ENCODE measurements around the gene ISLR.

The ISLR gene

DNA sequence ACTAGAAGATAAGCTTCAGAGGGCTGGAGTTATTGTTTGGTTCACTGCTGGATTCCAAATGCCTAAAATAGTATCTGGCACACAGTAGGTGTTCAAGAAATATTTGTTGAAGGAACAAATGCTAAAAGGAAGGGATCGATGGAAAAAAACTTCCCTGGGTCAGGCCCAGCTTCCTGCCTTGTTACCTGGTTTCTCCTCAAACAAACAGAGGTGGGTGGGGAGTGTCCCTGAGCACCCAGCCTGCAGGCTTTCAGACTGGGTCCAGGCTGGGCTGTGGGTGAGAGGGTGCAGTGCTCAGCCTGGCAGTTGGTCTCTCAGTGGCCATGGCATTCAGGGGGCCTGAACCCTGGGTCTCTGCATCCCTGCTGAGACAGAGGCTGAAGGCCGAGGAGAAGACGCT lies 43.4 kb downstream of the ISLR start:
- no peak for TF ChIP-seq CTCF (IDR thresholded peaks at IDR 0.05)

GRCh38 chr15:74217907-74218885 lies 44.7 kb downstream of the ISLR start:
- TF ChIP-seq CTCF (IDR thresholded peaks at IDR 0.05), result no peak

DNA sequence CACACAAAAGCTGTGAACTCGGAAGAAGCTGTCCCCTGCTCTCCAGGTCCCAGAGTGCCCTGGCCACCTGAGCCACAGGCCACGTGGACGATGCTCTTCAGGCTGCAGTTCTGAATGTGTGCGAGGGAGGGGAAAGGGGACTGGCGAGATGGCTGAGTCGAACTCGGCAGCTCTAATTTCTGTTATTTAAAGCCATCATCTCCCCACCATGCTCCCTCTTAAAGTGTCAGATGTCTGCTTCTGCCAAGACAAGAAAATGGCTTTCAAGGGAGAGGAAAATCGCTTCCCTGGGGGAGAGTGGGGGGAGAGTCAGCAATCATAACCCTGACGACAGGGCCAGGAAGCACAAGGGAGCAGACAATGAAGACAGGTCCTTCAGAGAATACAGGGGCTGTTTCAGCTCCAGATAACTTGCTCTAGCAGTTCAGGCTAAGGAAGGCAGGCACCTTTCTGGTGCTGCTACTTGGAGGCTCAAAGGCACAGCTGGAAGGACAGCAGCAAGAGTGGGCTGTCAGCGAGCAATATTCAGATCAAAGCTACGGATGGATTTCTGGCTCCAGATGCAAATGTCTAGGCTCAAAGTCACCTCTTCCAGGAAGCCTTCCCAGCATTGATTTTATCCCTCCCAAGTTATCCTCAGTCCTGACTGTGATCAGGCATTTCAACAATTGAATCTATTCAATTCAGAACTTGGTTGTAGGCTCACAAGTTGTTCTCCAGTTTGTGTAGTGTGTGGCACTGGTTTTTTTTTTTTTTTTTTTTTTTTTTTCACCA lies 47.2 kb downstream of the ISLR start:
- no peak for TF ChIP-seq CTCF (IDR thresholded peaks at IDR 0.05)

DNA sequence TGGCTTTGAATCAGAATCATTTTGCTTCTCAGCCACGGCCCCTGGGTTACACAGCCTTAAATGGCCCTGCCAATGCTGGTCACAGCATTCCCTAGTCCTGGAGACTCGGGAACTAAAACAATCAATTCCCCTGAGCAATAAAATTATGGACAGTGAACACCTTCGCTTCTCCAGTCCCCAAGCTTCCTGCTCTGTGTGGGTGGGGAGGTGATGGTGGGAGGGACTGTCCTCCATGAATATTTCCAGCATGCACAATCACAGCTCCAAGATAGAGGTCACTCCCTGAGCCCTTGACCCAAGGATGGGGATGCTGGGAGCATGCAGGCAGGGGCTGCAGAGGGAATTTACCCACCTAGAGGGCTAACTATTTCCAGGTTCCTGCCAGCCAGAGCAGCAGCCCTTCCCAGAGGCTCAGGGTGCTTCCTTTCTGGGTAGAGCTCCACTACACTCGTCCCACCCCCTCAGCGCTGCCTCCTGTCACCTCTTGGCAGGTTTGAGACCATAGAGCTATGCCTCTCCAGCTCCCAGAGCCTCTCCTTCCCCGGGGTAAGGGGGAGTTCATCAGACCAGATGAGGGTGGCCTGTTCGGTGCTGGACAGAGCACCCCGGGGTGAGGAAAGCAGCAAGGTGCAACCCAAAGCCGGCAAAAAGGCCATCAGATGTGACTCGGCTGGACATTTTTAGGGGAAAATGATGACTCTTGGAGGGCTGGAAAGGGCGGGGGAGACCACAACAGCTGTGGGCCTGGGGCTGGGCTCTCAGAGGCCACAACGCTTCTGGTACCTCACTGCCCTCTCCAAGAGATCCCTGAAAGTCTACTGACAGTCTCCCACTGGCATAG lies 48.1 kb downstream of the ISLR start:
- TF ChIP-seq CTCF (IDR thresholded peaks at IDR 0.05), result no peak

DNA sequence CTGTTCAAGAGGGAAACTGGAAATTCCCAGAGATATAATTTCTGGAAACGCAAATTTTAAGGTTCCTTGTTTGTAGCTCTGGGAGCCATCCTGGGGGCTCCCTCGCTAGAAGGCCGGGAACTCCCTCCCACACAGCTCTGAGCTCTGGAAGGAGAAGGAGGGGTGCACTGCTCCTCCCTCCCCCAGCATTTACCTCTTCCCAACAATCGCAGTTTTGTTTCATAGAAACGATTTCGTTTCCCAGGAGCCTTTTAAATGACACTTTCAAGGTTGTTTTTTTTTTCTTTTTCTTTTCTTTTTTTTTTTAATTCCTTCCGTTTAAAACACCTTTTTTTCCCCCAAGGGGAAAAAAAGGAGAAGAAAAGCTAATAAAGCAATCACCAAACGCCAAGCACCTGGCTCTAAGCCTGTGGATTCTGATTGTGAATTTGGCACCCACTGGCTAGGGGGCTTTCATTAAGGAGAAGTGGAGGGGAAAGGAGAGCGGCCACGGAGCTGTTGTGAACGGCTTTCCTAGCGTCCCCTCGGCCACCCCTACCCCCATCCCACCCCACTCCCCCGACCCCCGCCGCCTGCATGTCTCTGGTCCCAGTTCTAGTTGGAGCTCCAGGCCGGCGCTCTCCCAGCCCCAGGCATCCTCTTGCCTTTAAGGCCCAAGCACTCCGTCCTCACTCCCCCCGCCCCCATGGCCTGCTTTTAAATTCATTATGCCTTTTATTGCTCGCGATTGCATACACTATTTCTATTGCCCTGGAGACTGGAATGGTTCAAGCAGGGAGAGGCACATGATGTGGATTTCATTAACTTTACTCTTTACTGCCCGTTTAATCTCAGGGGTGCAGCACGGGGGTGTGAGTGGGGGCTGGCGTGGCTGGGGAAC lies 49.0 kb downstream of the ISLR start:
- no peak for TF ChIP-seq CTCF (IDR thresholded peaks at IDR 0.05)

DNA sequence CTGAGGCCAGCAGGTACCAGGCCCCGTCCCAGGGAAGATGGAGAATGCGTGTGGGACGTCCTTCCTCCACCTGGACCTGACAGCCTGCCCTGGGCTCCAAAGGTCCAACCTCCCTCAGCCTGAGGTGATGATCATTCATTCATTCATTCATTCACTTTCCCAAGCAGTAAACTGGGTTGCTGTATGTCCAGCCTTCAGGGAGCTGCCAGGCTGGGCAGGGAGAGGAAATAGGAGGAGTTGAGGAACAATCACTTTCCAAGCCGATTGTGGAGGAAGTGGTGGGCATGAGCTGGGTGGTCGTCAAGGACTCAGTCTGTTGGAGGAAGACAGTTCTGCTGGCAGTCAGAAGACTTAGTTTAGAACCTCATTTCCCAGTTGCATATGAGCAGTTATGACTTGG lies 52.4 kb downstream of the ISLR start:
- TF ChIP-seq CTCF (IDR thresholded peaks at IDR 0.05), result no peak

All from LNCAP (cell line).